Measurements from ENCODE around the gene ADAMTS17. TPM values are rescaled to one million over a fixed set of nuclear protein-coding genes. Genes with fewer than 3 reads are reported as not detected.

The ADAMTS17 gene
- total RNA-seq, 4 donors from 2014 or later: 6.0 to 17.6 (median 8.2) TPM

DNA sequence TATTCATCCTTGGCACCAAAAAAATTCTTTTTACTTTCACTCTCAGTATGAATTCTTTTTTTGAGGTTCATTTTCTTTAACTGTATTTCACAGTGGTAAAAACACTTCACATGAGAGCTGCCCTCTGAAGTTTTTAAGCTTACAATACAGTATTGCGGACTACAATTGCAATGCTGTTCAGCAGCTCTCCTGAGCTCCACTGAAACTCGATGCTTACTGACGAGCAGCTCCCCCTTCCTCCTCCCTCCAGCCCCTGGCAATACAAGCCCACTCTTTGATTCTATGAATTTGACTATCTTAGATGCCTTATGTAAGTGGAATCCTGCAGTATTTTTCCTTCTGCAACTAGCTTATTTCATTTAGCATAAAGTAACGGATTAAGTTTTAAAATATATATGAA is 183.4 kb downstream of the ADAMTS17 start:
- intact Hi-C loops (cut with DNase I; ENCODE audit: low total_unique reads): no loop called here
- no peak for DNase-seq
- no peak overlapping the region for H3K4me3 ChIP-seq
- TF ChIP-seq POLR2A (IDR thresholded peaks at IDR 0.05): no peak
- TF ChIP-seq, protein P1, sequence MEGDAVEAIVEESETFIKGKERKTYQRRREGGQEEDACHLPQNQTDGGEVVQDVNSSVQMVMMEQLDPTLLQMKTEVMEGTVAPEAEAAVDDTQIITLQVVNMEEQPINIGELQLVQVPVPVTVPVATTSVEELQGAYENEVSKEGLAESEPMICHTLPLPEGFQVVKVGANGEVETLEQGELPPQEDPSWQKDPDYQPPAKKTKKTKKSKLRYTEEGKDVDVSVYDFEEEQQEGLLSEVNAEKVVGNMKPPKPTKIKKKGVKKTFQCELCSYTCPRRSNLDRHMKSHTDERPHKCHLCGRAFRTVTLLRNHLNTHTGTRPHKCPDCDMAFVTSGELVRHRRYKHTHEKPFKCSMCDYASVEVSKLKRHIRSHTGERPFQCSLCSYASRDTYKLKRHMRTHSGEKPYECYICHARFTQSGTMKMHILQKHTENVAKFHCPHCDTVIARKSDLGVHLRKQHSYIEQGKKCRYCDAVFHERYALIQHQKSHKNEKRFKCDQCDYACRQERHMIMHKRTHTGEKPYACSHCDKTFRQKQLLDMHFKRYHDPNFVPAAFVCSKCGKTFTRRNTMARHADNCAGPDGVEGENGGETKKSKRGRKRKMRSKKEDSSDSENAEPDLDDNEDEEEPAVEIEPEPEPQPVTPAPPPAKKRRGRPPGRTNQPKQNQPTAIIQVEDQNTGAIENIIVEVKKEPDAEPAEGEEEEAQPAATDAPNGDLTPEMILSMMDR (IDR thresholded peaks at IDR 0.05): no peak
- TF ChIP-seq EP300 (IDR thresholded peaks at IDR 0.05; ENCODE audit: low read depth): no peak
- no peak for TF ChIP-seq POLR2AphosphoS5 (IDR thresholded peaks at IDR 0.05)
- WGBS, 2 donors (ENCODE audit: low coverage in 1 of 2): 60 to 68% methylated on average over 4 of the region's 4 CpGs
- in situ Hi-C loops (cut with MboI; ENCODE audit: low pct_ligation_motif_present in 1 of 4, low pct_unique_long_range_greater_than_20kb in 1 of 4, low sequenced_read_pairs in 3 of 4): no loop called here
- no peak overlapping the region for H3K27ac ChIP-seq
- no peaks in the 10 kb centered on the region for H3K27me3 ChIP-seq
- H3K36me3 ChIP-seq: no peaks in the 10 kb centered on the region
- no peaks in the 10 kb centered on the region for H3K4me1 ChIP-seq
- H3K9me3 ChIP-seq: no peaks in the 10 kb centered on the region

- DNase-seq: no peak
- no peak overlapping the region for H3K4me3 ChIP-seq
- H3K36me3 ChIP-seq: no peaks in the 10 kb centered on the region
- H3K27me3 ChIP-seq: no peaks in the 10 kb centered on the region
- in situ Hi-C loops (cut with MboI; ENCODE audit: low pct_ligation_motif_present in 1 of 4, low pct_unique_long_range_greater_than_20kb in 1 of 4, low sequenced_read_pairs in 3 of 4): no loop called here
- intact Hi-C loops (cut with DNase I; ENCODE audit: low total_unique reads): no loop called here
- no peaks in the 10 kb centered on the region for H3K4me1 ChIP-seq
- 83 to 91% methylated on average over 1 to 6 of the region's 6 CpGs for WGBS, 2 donors (ENCODE audit: low coverage in 1 of 2)
- no peaks in the 10 kb centered on the region for H3K9me3 ChIP-seq
- no peak for TF ChIP-seq POLR2A (IDR thresholded peaks at IDR 0.05)
- no peak overlapping the region for H3K27ac ChIP-seq
Measured at GRCh38 chr15:100156201-100156600, 185.6 kb downstream of the ADAMTS17 start.

DNA sequence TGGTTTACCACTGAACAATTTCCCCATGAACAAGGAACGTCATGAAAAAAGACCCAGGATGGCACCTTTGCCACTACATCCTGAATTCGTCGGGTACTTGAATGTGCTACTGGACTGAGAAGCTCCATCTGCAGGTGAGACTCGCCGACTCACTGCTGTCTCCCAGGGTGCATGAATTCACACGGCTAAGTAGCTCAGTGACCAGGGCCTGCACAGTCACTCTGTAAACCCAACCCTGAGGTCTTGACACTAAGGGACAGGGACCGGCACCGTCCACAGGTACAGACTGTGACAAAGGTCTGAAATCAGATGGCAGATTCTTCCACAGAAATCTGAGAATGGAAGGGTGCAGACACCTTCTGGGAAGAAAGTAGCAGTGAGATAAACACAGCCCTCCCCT is 187.4 kb downstream of the ADAMTS17 start:
- Histone ChIP-seq H3K36me3 (no peaks in the 10 kb centered on the region), H3K4me1 (no peaks in the 10 kb centered on the region), H3K27ac (no peak overlapping the region), H3K27me3 (no peaks in the 10 kb centered on the region), H3K4me3 (no peak overlapping the region), H3K9me3 (no peaks in the 10 kb centered on the region)
- WGBS, 2 donors (ENCODE audit: low coverage in 1 of 2): 85 to 100% methylated on average over 1 to 8 of the region's 8 CpGs
- in situ Hi-C loops (cut with MboI; ENCODE audit: low pct_ligation_motif_present in 1 of 4, low pct_unique_long_range_greater_than_20kb in 1 of 4, low sequenced_read_pairs in 3 of 4): loop anchor here in 1 of 4 donors (5.0 kb wide), 1 partner anchor 62 kb away; no protein-coding TSS in a partner anchor
- TF ChIP-seq, protein P1 (IDR thresholded peaks at IDR 0.05): no peak
- TF ChIP-seq EP300 (IDR thresholded peaks at IDR 0.05; ENCODE audit: low read depth): no peak
- intact Hi-C loops (cut with DNase I; ENCODE audit: low total_unique reads): no loop called here
- no peak for DNase-seq

- DNase-seq: no peak
- Histone ChIP-seq H3K27ac (no peak overlapping the region), H3K27me3 (no peaks in the 10 kb centered on the region), H3K4me1 (no peaks in the 10 kb centered on the region), H3K4me3 (no peak overlapping the region), H3K36me3 (no peaks in the 10 kb centered on the region), H3K9me3 (peaks cover 15% of the 10 kb centered on the region in 2 donors)
- 67 to 92% methylated on average over 3 to 8 of the region's 8 CpGs for WGBS, 2 donors (ENCODE audit: low coverage in 1 of 2)
- intact Hi-C loops (cut with DNase I; ENCODE audit: low total_unique reads): no loop called here
- TF ChIP-seq EP300 (IDR thresholded peaks at IDR 0.05; ENCODE audit: low read depth) (no peak), POLR2AphosphoS5 (IDR thresholded peaks at IDR 0.05) (no peak), POLR2A (IDR thresholded peaks at IDR 0.05) (no peak)
- TF ChIP-seq, protein P1 (IDR thresholded peaks at IDR 0.05): no peak
- in situ Hi-C loops (cut with MboI; ENCODE audit: low pct_ligation_motif_present in 1 of 4, low pct_unique_long_range_greater_than_20kb in 1 of 4, low sequenced_read_pairs in 3 of 4): loop anchor here in 1 of 4 donors (5.0 kb wide), 1 partner anchor 60 kb away; no protein-coding TSS in a partner anchor
Measured at GRCh38 chr15:100152463-100152862, 189.3 kb downstream of the ADAMTS17 start.

DNA sequence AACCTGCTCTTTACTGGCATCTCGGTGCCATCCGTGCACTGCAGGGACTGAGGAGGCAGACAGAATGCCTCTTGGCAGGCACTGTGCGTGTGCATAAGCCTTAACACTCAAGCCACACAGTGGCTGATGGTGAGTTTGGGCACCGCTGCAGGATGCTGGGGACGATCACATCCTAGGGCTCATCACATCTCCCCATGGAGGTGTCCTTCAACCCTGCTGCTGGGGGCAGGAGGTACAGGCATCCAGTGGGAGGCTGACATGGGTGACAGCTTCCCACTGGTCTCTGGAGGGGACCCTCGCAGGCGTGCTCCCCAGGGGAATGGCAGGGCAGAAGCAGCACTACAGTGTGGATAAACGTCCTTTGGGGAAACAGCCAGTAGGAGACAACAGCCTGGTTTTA is 190.9 kb downstream of the ADAMTS17 start:
- H3K27me3 ChIP-seq: no peaks in the 10 kb centered on the region
- peaks cover 15 to 19% of the 10 kb centered on the region in 2 donors for H3K9me3 ChIP-seq
- in situ Hi-C loops (cut with MboI; ENCODE audit: low pct_ligation_motif_present in 1 of 4, low pct_unique_long_range_greater_than_20kb in 1 of 4, low sequenced_read_pairs in 3 of 4) (loop anchor here in 1 of 4 donors (5.0 kb wide), 1 partner anchor 59 kb away; no protein-coding TSS in a partner anchor), intact Hi-C loops (cut with DNase I; ENCODE audit: low total_unique reads) (no loop called here)
- H3K36me3 ChIP-seq: no peaks in the 10 kb centered on the region
- TF ChIP-seq EP300 (IDR thresholded peaks at IDR 0.05; ENCODE audit: low read depth): no peak
- no peak for TF ChIP-seq POLR2AphosphoS5 (IDR thresholded peaks at IDR 0.05)
- TF ChIP-seq, protein P1 (IDR thresholded peaks at IDR 0.05): no peak
- TF ChIP-seq POLR2A (IDR thresholded peaks at IDR 0.05): no peak
- no peak overlapping the region for H3K27ac ChIP-seq
- no peak for DNase-seq
- WGBS, 2 donors (ENCODE audit: low coverage in 1 of 2): 82% methylated on average over 8 of the region's 8 CpGs; no CpG with 5 or more reads in 1 of the 2 donors
- H3K4me3 ChIP-seq: no peak overlapping the region
- no peaks in the 10 kb centered on the region for H3K4me1 ChIP-seq
